ENCODE results near the gene EYA2. TPM values are rescaled to one million over a fixed set of nuclear protein-coding genes. Genes with fewer than 3 reads are reported as not detected.
A peak's percentile ranks its signal among the peaks of the same experiment; 100 is the strongest.

The EYA2 gene
- polyA plus RNA-seq, 3 donors: 0.04 to 0.16 TPM; not detected in 1

DNA sequence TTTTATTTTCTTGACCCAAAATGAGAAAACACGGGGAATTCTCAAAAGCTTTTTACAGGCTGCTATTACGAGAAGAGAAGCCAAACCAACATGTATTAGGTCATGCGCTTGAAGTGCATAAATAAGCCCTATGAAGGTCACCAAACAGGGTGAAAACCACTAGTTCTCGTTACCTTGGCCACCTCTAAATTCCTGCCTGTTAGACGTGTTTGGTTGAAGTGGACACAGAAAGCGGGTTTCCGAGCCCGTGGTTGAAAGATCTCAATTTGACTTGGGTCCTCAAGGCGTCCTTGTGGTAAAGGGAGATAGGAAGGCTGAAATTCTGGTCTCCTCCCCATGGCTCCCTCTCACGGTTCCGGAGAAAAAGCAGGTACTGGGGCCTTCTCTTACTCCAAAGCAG lies 6.2 kb downstream of the EYA2 start:
- DNase-seq: no peak
- H3K27ac ChIP-seq (ENCODE audit: low read depth in 1 of 2, low read length in 2 of 2): no peak overlapping the region
- TF ChIP-seq, protein P1, sequence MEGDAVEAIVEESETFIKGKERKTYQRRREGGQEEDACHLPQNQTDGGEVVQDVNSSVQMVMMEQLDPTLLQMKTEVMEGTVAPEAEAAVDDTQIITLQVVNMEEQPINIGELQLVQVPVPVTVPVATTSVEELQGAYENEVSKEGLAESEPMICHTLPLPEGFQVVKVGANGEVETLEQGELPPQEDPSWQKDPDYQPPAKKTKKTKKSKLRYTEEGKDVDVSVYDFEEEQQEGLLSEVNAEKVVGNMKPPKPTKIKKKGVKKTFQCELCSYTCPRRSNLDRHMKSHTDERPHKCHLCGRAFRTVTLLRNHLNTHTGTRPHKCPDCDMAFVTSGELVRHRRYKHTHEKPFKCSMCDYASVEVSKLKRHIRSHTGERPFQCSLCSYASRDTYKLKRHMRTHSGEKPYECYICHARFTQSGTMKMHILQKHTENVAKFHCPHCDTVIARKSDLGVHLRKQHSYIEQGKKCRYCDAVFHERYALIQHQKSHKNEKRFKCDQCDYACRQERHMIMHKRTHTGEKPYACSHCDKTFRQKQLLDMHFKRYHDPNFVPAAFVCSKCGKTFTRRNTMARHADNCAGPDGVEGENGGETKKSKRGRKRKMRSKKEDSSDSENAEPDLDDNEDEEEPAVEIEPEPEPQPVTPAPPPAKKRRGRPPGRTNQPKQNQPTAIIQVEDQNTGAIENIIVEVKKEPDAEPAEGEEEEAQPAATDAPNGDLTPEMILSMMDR (IDR thresholded peaks at IDR 0.05): no peak
- no peaks in the 10 kb centered on the region for H3K4me1 ChIP-seq (ENCODE audit: control insufficient read depth in 1 of 2, insufficient read depth in 2 of 2, low read length in 2 of 2)
- H3K36me3 ChIP-seq (replicated peaks in 1 of 2; ENCODE audit: control insufficient read depth in 1 of 2, insufficient read depth in 2 of 2, low read length in 2 of 2): no peaks in the 10 kb centered on the region
- no peak overlapping the region for H3K27ac Mint-ChIP-seq
- no peaks in the 10 kb centered on the region for H3K9me3 ChIP-seq (replicated peaks in 1 of 2; ENCODE audit: control insufficient read depth in 1 of 2, insufficient read depth in 1 of 2, low read length in 2 of 2)
- intact Hi-C loops (cut with micrococcal nuclease): no loop called here
- peaks cover 33 to 39% (median 36%) of the 10 kb centered on the region in 3 donors for H3K27me3 Mint-ChIP-seq (ENCODE audit: low read depth in 3 of 3)
- peaks cover 21 to 27% of the 10 kb centered on the region in 2 donors for H3K27me3 ChIP-seq (ENCODE audit: control insufficient read depth in 2 of 2, insufficient read depth in 2 of 2, low read length in 2 of 2)
- no peak overlapping the region for H2AFZ ChIP-seq (ENCODE audit: insufficient read depth, low read depth, low read length, poor library complexity, severe bottlenecking)
- no peak overlapping the region for H3K4me3 ChIP-seq (replicated peaks in 1 of 3; ENCODE audit: low read depth in 2 of 3, low read length in 3 of 3)
- H3K9me3 Mint-ChIP-seq: peaks cover 0 to 2% (median 0%) of the 10 kb centered on the region in 7 donors
- no peaks in the 10 kb centered on the region for H4K20me1 ChIP-seq (ENCODE audit: insufficient read depth, low read length)
- H3K4me2 ChIP-seq (replicated peaks; ENCODE audit: extremely low read depth, low read length, poor library complexity, severe bottlenecking): no peak overlapping the region
- H3K4me3 Mint-ChIP-seq: no peak overlapping the region
- H3K79me2 ChIP-seq (ENCODE audit: insufficient read depth, low read length): no peaks in the 10 kb centered on the region
- no peak overlapping the region for H3K9ac ChIP-seq (ENCODE audit: insufficient read depth, low read length, poor library complexity, severe bottlenecking)
- H3K4me1 Mint-ChIP-seq: peaks cover 6% of the 10 kb centered on the region
- H3K36me3 Mint-ChIP-seq: no peaks in the 10 kb centered on the region
- WGBS (ENCODE audit: insufficient coverage): 89% methylated on average over 4 of the region's 11 CpGs

DNA sequence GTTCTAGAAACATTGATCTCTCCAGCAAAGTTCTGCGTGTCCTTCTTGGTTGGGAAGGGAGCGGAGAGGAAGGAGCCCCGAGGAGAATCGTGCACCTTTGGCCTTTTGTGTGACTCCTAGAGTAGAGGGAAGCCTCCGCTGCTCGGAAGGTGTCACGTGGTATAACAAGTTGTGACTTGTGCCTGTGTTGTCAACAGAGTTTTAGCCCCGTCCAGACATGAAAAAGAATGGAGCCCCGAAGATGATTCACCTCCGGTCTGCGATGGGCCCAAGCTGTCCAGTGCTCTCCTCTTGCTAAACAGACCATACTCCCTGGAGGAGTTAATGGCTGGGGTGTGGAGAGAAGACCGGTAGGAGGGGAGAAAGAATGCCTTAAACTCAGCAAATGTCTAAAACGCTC lies 7.0 kb downstream of the EYA2 start:
- WGBS (ENCODE audit: insufficient coverage): 89% methylated on average over 5 of the region's 13 CpGs
- Mint-ChIP-seq H3K4me3 (peak overlapping the region in 1 of 2 donors; percentile 43), H3K27me3 (ENCODE audit: low read depth in 3 of 3) (peaks cover 24 to 31% (median 28%) of the 10 kb centered on the region in 3 donors)

More for the DNA sequence above, 7.0 kb downstream of the EYA2 start:
- peaks cover 6% of the 10 kb centered on the region for H3K4me1 Mint-ChIP-seq
- H3K36me3 Mint-ChIP-seq: no peaks in the 10 kb centered on the region
- Histone ChIP-seq H2AFZ (ENCODE audit: insufficient read depth, low read depth, low read length, poor library complexity, severe bottlenecking) (no peak overlapping the region), H3K4me2 (replicated peaks; ENCODE audit: extremely low read depth, low read length, poor library complexity, severe bottlenecking) (no peak overlapping the region), H3K4me1 (ENCODE audit: control insufficient read depth in 1 of 2, insufficient read depth in 2 of 2, low read length in 2 of 2) (no peaks in the 10 kb centered on the region), H3K27me3 (ENCODE audit: control insufficient read depth in 2 of 2, insufficient read depth in 2 of 2, low read length in 2 of 2) (peaks cover 13 to 19% of the 10 kb centered on the region in 2 donors), H3K9ac (ENCODE audit: insufficient read depth, low read length, poor library complexity, severe bottlenecking) (no peak overlapping the region), H4K20me1 (ENCODE audit: insufficient read depth, low read length) (no peaks in the 10 kb centered on the region), H3K27ac (ENCODE audit: low read depth in 1 of 2, low read length in 2 of 2) (no peak overlapping the region), H3K9me3 (replicated peaks in 1 of 2; ENCODE audit: control insufficient read depth in 1 of 2, insufficient read depth in 1 of 2, low read length in 2 of 2) (no peaks in the 10 kb centered on the region), H3K36me3 (replicated peaks in 1 of 2; ENCODE audit: control insufficient read depth in 1 of 2, insufficient read depth in 2 of 2, low read length in 2 of 2) (no peaks in the 10 kb centered on the region), H3K4me3 (replicated peaks in 1 of 3; ENCODE audit: low read depth in 2 of 3, low read length in 3 of 3) (no peak overlapping the region), H3K79me2 (ENCODE audit: insufficient read depth, low read length) (no peaks in the 10 kb centered on the region)
- intact Hi-C loops (cut with micrococcal nuclease): no loop called here
- no peak overlapping the region for H3K27ac Mint-ChIP-seq
- TF ChIP-seq, protein P1 (IDR thresholded peaks at IDR 0.05): no peak
- no peak for DNase-seq
- H3K9me3 Mint-ChIP-seq: peaks cover 0 to 2% (median 0%) of the 10 kb centered on the region in 7 donors

All from CD14-positive monocyte (primary cell).